HepG2 (cell line): Measurements from ENCODE around the gene RPS17. TPM values are rescaled to one million over a fixed set of nuclear protein-coding genes. Genes with fewer than 3 reads are reported as not detected.

Experiments
- ELF1 ChIP-seq: sonication (generic); formaldehyde crosslinking; IDR thresholded peaks from 2 replicates; pipeline ENCODE4 v1.4.0; 2020; ENCODE audit warnings: missing genetic modification reagents
- HDAC1 ChIP-seq: sonication (generic); formaldehyde crosslinking; IDR thresholded peaks from 2 replicates; pipeline ENCODE4 v1.5.1; 2020; ENCODE audit warnings: mild to moderate bottlenecking, missing genetic modification reagents
- MBNL3 ChIP-seq: fragments of 250-450 bp; sonication (Bioruptor Pico); conservative IDR thresholded peaks from 2 replicates; pipeline ENCODE4 v1.8.0; 2022; ENCODE audit warnings: mild to moderate bottlenecking, inconsistent platforms
- NPAS2 ChIP-seq: sonication (generic); formaldehyde crosslinking; IDR thresholded peaks from 2 replicates; pipeline ENCODE4 v1.8.0; 2022; ENCODE audit warnings: mild to moderate bottlenecking, missing genetic modification reagents, borderline replicate concordance
- SRSF4 ChIP-seq: fragments of 200-400 bp; formaldehyde crosslinking; IDR thresholded peaks from one replicate; pipeline ENCODE4 v1.6.1; 2018; ENCODE audit warnings: mild to moderate bottlenecking, low read depth, low read length, moderate library complexity; ENCODE audit not compliant: poor library complexity, severe bottlenecking
- SSRP1 ChIP-seq: IDR thresholded peaks from 2 replicates; pipeline ENCODE4 v1.6.1; 2016; ENCODE audit warnings: control low read depth
- ZNF317 ChIP-seq: sonication (generic); formaldehyde crosslinking; IDR thresholded peaks from 2 replicates; pipeline ENCODE4 v1.5.0; 2020; ENCODE audit warnings: mild to moderate bottlenecking, missing genetic modification reagents
- ZNF670 ChIP-seq: sonication (generic); formaldehyde crosslinking; IDR thresholded peaks from 2 replicates; pipeline ENCODE4 v1.8.0; 2022; ENCODE audit warnings: mild to moderate bottlenecking, missing genetic modification reagents, borderline replicate concordance
- polyA plus RNA-seq, 8 experiments: library from polyadenylated mRNA; depleted of rRNA in 3 of 8; stranded (reverse) in 7 of 8; unstranded in 1 of 8; fragments of >200 nt; fragmentation: Illumina TruSeq in 4 of 8; extraction: Trizol in 4 of 8; gene quantifications; 2 replicates each; pipeline versions ENCODE4 v1.2.1 to v1.2.3, GENCODE V29; 2011 to 2016; ENCODE audit warnings: low read depth in 4 of 8, missing spikeins in 1 of 8, mixed read lengths in 1 of 8; ENCODE audit not compliant: insufficient read depth in 1 of 8
- total RNA-seq, 5 experiments: library from RNA; depleted of rRNA; stranded (reverse); fragments of >200 nt; fragmentation: Illumina TruSeq; extraction: Trizol; gene quantifications; 2 replicates each; pipeline ENCODE4 v1.2.3, GENCODE V29; 2016; ENCODE audit warnings: low read depth in 1 of 5
- TF ChIP-seq, protein P1 (sequence below): sonication (generic); formaldehyde crosslinking; conservative IDR thresholded peaks from 2 replicates; pipeline ENCODE4 v1.4.0; 2020; ENCODE audit warnings: mild to moderate bottlenecking, missing genetic modification reagents, moderate library complexity
- TF ChIP-seq, protein P2 (sequence below): sonication (generic); formaldehyde crosslinking; IDR thresholded peaks from 2 replicates; pipeline ENCODE4 v1.5.0; 2020; ENCODE audit warnings: missing genetic modification reagents
- TF ChIP-seq, protein P3 (sequence below): sonication (generic); formaldehyde crosslinking; IDR thresholded peaks from 2 replicates; pipeline ENCODE4 v1.8.1; 2023; ENCODE audit warnings: mild to moderate bottlenecking, inconsistent platforms, moderate library complexity, missing genetic modification reagents, borderline replicate concordance

Gene RPS17
- total and polyA plus RNA-seq, 2 of the 13 experiments (the other 11 are each of a cell fraction or from before 2014, with no cell fraction given) = 2,570 to 5,021 TPM

DNA sequence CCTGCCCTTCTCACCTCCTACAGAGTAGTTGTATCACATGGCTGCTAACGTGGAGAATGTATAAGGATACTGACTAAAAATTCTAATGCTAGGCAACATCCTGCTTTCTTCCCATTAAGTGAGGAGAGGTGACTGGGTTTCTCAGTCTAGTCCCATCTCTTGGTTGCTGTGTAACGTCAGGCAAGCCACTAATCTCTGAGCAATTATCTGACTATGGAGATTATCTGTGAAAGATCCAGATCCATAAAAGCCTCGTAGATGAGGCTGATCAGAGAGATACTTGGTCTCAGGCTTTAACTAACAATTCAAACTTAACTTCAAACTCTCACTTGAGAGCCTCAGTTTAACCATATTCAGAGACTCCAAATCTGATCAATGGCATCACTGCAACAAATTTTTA, 4.7 kb upstream of the RPS17 start (continued):
- TF ChIP-seq, protein P1, sequence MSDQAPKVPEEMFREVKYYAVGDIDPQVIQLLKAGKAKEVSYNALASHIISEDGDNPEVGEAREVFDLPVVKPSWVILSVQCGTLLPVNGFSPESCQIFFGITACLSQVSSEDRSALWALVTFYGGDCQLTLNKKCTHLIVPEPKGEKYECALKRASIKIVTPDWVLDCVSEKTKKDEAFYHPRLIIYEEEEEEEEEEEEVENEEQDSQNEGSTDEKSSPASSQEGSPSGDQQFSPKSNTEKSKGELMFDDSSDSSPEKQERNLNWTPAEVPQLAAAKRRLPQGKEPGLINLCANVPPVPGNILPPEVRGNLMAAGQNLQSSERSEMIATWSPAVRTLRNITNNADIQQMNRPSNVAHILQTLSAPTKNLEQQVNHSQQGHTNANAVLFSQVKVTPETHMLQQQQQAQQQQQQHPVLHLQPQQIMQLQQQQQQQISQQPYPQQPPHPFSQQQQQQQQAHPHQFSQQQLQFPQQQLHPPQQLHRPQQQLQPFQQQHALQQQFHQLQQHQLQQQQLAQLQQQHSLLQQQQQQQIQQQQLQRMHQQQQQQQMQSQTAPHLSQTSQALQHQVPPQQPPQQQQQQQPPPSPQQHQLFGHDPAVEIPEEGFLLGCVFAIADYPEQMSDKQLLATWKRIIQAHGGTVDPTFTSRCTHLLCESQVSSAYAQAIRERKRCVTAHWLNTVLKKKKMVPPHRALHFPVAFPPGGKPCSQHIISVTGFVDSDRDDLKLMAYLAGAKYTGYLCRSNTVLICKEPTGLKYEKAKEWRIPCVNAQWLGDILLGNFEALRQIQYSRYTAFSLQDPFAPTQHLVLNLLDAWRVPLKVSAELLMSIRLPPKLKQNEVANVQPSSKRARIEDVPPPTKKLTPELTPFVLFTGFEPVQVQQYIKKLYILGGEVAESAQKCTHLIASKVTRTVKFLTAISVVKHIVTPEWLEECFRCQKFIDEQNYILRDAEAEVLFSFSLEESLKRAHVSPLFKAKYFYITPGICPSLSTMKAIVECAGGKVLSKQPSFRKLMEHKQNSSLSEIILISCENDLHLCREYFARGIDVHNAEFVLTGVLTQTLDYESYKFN (CRISPR knock-in tag) = no peak
- TF ChIP-seq HDAC1 (CRISPR knock-in tag) = no peak
- no peak for TF ChIP-seq ELF1 (CRISPR knock-in tag)
- TF ChIP-seq, protein P2, sequence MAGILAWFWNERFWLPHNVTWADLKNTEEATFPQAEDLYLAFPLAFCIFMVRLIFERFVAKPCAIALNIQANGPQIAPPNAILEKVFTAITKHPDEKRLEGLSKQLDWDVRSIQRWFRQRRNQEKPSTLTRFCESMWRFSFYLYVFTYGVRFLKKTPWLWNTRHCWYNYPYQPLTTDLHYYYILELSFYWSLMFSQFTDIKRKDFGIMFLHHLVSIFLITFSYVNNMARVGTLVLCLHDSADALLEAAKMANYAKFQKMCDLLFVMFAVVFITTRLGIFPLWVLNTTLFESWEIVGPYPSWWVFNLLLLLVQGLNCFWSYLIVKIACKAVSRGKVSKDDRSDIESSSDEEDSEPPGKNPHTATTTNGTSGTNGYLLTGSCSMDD (CRISPR knock-in tag) = no peak
- TF ChIP-seq, protein P3, sequence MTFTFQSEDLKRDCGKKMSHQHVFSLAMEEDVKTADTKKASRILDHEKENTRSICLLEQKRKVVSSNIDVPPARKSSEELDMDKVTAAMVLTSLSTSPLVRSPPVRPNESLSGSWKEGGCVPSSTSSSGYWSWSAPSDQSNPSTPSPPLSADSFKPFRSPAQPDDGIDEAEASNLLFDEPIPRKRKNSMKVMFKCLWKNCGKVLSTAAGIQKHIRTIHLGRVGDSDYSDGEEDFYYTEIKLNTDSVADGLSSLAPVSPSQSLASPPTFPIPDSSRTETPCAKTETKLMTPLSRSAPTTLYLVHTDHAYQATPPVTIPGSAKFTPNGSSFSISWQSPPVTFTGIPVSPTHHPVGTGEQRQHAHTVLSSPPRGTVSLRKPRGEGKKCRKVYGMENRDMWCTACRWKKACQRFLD = no peak
- TF ChIP-seq MBNL3 = no peak
- TF ChIP-seq ZNF670 (CRISPR knock-in tag) = no peak
- no peak for TF ChIP-seq ZNF317 (CRISPR knock-in tag)
- TF ChIP-seq SSRP1 (CRISPR knock-in tag) = no peak
- no peak for TF ChIP-seq SRSF4
- no peak for TF ChIP-seq NPAS2 (CRISPR knock-in tag)
